Neuron (in vitro differentiated cells): ENCODE data around the gene NCOR1.

Experiments used
- H2AFZ ChIP-seq: one replicate; pipeline ENCODE4 v1.6.1; 2013; ENCODE audit warnings: low read depth, mild to moderate bottlenecking, inconsistent platforms, low read length, moderate library complexity
- H3K27me3 ChIP-seq: one replicate; pipeline ENCODE4 v1.6.1; 2013; ENCODE audit warnings: low read length; ENCODE audit not compliant: insufficient read depth
- H3K36me3 ChIP-seq: one replicate; pipeline ENCODE4 v1.6.1; 2013; ENCODE audit warnings: low read length; ENCODE audit not compliant: insufficient read depth
- H3K4me1 ChIP-seq: one replicate; pipeline ENCODE4 v1.6.1; 2013; ENCODE audit warnings: low read length; ENCODE audit not compliant: insufficient read depth
- H3K4me3 ChIP-seq: 2 replicates; pipeline ENCODE4 v1.5.1; 2013; ENCODE audit warnings: mild to moderate bottlenecking, low read length, moderate library complexity
- H3K9me3 ChIP-seq: one replicate; pipeline ENCODE4 v1.6.1; 2013; ENCODE audit warnings: low read length

NCOR1 gene

GRCh38 chr17:16007439-16007838, 207.9 kb downstream of the NCOR1 start:
- Histone ChIP-seq H3K4me3 (no peak overlapping the region), H2AFZ (no peak overlapping the region), H3K4me1 (no peaks in the 10 kb centered on the region), H3K27me3 (no peaks in the 10 kb centered on the region), H3K36me3 (peaks cover 88% of the 10 kb centered on the region), H3K9me3 (no peaks in the 10 kb centered on the region)

- peaks cover 86% of the 10 kb centered on the region for H3K36me3 ChIP-seq
- H3K9me3 ChIP-seq = peaks cover 6% of the 10 kb centered on the region
- H2AFZ ChIP-seq = no peak overlapping the region
- no peak overlapping the region for H3K4me3 ChIP-seq
- no peaks in the 10 kb centered on the region for H3K27me3 ChIP-seq
- peaks cover 7% of the 10 kb centered on the region for H3K4me1 ChIP-seq
Observed at GRCh38 chr17:16005636-16006035, 209.7 kb downstream of the NCOR1 start.

- Histone ChIP-seq H3K4me3 (no peak overlapping the region), H2AFZ (no peak overlapping the region), H3K36me3 (peaks cover 76% of the 10 kb centered on the region), H3K4me1 (peaks cover 10% of the 10 kb centered on the region), H3K9me3 (peaks cover 6% of the 10 kb centered on the region), H3K27me3 (no peaks in the 10 kb centered on the region)
Observed at GRCh38 chr17:16003841-16004240, 211.5 kb downstream of the NCOR1 start.

GRCh38 chr17:16002708-16003260, 212.6 kb downstream of the NCOR1 start:
- Histone ChIP-seq H3K9me3 (peaks cover 6% of the 10 kb centered on the region), H3K4me3 (no peak overlapping the region), H2AFZ (no peak overlapping the region), H3K4me1 (peaks cover 10% of the 10 kb centered on the region), H3K36me3 (peaks cover 66% of the 10 kb centered on the region), H3K27me3 (no peaks in the 10 kb centered on the region)

GRCh38 chr17:16001226-16001897, 214.0 kb downstream of the NCOR1 start:
- Histone ChIP-seq H3K4me3 (peak overlapping the region; percentile 75), H3K9me3 (peaks cover 6% of the 10 kb centered on the region), H2AFZ (no peak overlapping the region), H3K36me3 (peaks cover 53% of the 10 kb centered on the region), H3K27me3 (no peaks in the 10 kb centered on the region), H3K4me1 (peaks cover 10% of the 10 kb centered on the region)

GRCh38 chr17:15999974-16000827, 215.1 kb downstream of the NCOR1 start:
- H3K27me3 ChIP-seq = no peaks in the 10 kb centered on the region
- peak overlapping the region; percentile 75 for H3K4me3 ChIP-seq
- H3K4me1 ChIP-seq = peaks cover 10% of the 10 kb centered on the region
- peaks cover 43% of the 10 kb centered on the region for H3K36me3 ChIP-seq
- peaks cover 6% of the 10 kb centered on the region for H3K9me3 ChIP-seq
- no peak overlapping the region for H2AFZ ChIP-seq

- H2AFZ ChIP-seq = peak within 1 kb of the TSS; percentile 72
- peaks cover 10% of the 10 kb centered on the region for H3K4me1 ChIP-seq
- no peaks in the 10 kb centered on the region for H3K27me3 ChIP-seq
- peaks cover 6% of the 10 kb centered on the region for H3K9me3 ChIP-seq
- peak within 1 kb of the TSS; percentile 75 for H3K4me3 ChIP-seq
- H3K36me3 ChIP-seq = peaks cover 39% of the 10 kb centered on the region
Observed at GRCh38 chr17:15999141-15999973, 216.0 kb downstream of the NCOR1 start, which contains the start of the genes TTC19 and ZSWIM7. Gene TTC19, plus strand, starts transcription at chr17:15999824. Its CDS starts 25 bp downstream, at chr17:15999849. Gene ZSWIM7, minus strand, starts transcription at chr17:15999704. Its CDS starts 110 bp downstream, at chr17:15999594.

GRCh38 chr17:15998031-15998562, 217.2 kb downstream of the NCOR1 start:
- Histone ChIP-seq H3K4me1 (peaks cover 10% of the 10 kb centered on the region), H3K9me3 (peaks cover 6% of the 10 kb centered on the region), H3K4me3 (no peak overlapping the region), H3K27me3 (no peaks in the 10 kb centered on the region), H3K36me3 (peaks cover 29% of the 10 kb centered on the region), H2AFZ (no peak overlapping the region)

GRCh38 chr17:15996322-15996721, 219.0 kb downstream of the NCOR1 start:
- Histone ChIP-seq H3K4me3 (no peak overlapping the region), H3K36me3 (peaks cover 13% of the 10 kb centered on the region), H3K9me3 (peaks cover under 1% of the 10 kb centered on the region), H3K4me1 (peaks cover 10% of the 10 kb centered on the region), H3K27me3 (no peaks in the 10 kb centered on the region), H2AFZ (no peak overlapping the region)

- no peaks in the 10 kb centered on the region for H3K4me1 ChIP-seq
- H3K36me3 ChIP-seq = peaks cover 72% of the 10 kb centered on the region
- no peaks in the 10 kb centered on the region for H3K27me3 ChIP-seq
- H3K9me3 ChIP-seq = peaks cover 5% of the 10 kb centered on the region
- no peak overlapping the region for H3K4me3 ChIP-seq
- no peak overlapping the region for H2AFZ ChIP-seq
Observed at GRCh38 chr17:15981646-15982580, 233.4 kb downstream of the NCOR1 start.

- H3K27me3 ChIP-seq = no peaks in the 10 kb centered on the region
- H3K4me1 ChIP-seq = no peaks in the 10 kb centered on the region
- H2AFZ ChIP-seq = no peak overlapping the region
- no peak overlapping the region for H3K4me3 ChIP-seq
- H3K9me3 ChIP-seq = peaks cover 5% of the 10 kb centered on the region
- peaks cover 72% of the 10 kb centered on the region for H3K36me3 ChIP-seq
Observed at GRCh38 chr17:15981208-15981607, 234.1 kb downstream of the NCOR1 start.
